HG03097 (cell line): ENCODE data around the gene TMEM222.
"Not testable (repeated sequence)": the region's sequence is repeated elsewhere in the genome, so short reads cannot be mapped to it uniquely, and the experiment has no call there.

Experiments
- ATAC-seq: cut with Tn5 transposase; IDR thresholded peaks from one replicate; pipeline ENCODE4 v1.9.1; 2021; ENCODE audit not compliant: unreplicated experiment, low FRiP score

Gene TMEM222, protein sequence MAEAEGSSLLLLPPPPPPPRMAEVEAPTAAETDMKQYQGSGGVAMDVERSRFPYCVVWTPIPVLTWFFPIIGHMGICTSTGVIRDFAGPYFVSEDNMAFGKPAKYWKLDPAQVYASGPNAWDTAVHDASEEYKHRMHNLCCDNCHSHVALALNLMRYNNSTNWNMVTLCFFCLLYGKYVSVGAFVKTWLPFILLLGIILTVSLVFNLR

DNA sequence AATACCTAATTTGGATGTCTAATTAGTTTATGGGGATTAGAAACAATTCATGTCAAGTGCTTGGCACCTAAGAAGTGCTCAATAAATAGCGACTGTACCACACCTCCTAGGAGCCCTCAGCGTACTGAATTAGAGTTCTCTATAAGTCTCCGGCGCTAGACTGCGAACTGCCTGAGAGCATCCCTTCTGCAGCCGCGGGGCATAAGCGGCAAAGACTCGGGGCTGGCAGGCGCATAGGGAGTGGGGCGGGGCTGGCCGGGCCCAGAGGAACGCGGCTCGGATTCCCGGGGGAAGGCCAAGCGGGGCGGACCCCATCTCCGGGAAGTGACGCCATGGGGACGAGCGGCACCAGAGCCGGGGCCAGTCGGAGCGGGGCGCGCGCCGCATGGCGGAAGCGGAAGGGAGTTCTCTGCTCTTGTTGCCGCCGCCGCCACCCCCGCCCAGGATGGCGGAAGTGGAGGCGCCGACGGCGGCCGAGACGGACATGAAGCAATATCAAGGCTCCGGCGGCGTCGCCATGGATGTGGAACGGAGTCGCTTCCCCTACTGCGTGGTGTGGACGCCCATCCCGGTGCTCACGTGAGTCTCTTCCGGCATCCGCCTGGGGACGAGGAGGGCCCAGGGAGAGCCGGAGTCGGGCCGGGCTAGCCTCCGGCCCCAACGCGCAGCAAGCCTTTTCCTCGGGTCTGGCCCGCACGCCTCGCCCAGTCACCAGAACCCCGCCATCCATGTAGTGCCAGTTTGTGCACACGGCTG lies at the start of gene TMEM222:
TSS of gene TMEM222 (plus strand) at position 351 of the 756 bp plus-strand sequence. CDS start at position 386, 35 bp downstream.
- peak; percentile 88 for ATAC-seq

DNA sequence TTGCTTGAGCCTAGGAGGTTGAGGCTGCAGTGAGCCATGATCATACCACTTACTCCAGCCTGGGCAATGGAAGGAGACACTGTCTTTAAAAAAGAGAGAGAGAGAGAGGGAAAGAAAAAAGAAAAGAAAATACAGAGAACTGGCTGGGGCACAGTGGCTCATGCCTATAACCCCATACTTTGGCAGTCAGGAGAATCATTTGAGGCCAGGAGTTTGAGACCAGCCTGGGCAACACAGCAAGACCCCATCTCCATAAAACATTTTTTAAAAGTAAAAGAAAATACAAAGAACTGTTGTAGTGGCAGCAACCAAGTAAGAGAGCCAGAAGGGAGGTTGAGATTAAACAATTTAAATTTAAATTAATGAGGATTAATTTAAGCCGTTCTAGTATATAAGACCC lies 47.8 kb upstream of the TMEM222 start:
- no peak for ATAC-seq

DNA sequence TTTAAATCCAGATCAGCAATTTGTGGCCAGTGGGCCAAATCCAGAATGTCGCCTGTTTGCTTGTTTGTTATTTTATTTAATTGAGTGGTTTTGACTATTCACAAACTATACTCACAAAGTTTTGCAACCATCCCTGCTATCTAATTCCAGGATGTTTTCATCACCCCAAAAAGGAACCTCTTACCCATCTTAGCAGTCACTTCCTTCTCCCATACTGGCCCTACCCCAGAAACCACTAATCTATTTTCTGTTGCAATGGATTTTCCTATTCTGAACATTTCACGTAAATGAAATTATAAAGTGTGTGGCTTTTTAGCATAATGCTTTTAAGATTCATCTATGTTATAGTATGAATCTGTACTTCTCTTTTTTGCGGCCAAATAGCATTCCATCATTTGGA lies 46.3 kb upstream of the TMEM222 start:
- ATAC-seq = no peak

DNA sequence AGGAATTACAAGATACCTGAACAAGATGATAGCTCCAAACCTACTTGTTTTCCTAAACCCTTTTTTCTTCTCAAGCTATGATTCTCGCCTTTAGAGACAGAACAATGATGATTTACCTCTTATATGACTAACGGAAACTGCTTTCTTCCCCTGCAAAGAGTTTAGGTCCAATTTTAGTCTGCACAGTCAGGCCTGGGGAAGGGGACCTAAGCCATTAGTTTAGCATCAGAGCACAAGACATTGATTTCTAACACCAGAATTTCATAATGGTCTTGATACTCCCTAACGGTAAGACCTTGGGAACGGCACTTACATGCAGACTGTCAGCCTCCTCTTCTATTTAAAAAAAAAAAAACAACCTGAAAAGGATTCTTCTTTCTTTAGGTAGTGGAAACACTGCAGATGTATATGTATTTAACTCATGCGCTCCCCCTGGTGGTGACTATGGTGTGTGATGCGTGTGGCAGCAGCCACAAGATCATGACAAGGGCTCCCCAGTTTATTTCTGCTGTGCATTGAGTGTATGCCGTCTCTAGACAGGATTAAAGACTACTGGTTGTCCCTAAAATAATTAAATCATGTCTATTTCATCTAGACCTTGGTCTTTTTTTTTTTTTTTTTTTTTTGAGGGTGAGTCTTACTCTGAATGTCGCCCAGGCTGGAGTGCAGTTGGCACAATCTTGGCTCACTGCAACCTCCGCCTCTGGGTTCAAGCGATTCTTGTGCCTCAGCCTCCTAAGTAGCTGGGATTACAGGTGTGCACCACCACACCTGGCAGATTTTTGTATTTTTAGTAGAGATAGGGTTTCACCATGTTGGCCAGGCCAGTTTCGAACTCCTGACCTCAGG lies 37.3 kb upstream of the TMEM222 start:
- no peak for ATAC-seq

DNA sequence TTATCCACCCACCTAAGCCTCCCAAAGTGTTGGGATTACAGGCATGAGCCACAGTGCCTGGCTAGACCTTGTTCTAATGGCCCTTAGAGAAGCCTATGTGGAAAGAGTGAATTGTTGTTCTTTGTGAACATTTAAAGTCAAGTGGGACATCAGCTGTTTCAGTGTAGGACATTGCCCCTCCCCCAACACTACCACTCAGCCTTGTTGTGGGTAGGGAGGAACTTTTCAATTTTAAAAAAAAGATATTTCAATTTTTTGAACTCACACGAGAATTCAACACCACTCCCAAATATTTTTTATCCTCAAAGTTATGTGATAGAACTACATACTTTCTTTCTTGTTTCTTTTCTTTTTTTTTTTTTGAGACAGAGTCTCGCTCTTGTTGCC lies 36.7 kb upstream of the TMEM222 start:
- no peak for ATAC-seq

DNA sequence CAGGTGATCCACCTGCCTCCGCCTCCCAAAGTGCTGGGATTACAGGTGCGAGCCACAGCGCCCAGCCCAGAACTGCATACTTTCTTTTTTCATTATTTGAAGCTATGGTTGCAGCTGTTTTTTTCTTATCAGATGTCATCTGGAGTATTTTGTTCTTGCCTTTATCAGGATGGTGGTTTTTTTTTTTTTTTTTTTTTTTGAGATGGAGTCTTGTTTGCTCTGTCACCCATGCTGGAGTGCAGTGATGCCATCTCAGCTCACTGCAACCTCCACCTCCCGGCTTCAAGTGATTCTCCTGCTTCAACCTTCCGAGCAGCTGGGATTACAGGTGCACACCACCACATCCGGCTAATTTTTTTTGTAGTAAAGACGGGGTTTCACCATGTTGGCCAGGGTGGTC lies 36.1 kb upstream of the TMEM222 start:
- not testable (repeated sequence) for ATAC-seq

DNA sequence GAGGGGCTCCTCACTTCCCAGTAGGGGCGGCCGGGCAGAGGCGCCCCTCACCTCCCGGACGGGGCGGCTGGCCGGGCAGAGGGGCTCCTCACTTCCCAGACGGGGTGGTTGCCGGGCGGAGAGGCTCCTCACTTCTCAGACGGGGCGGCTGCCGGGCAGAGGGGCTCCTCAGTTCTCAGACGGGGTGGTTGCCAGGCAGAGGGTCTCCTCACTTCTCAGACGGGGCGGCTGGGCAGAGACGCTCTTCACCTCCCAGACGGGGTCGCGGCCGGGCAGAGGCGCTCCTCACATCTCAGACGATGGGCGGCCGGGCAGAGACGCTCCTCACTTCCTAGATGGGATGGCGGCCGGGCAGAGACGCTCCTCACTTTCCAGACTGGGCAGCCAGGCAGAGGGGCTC lies 32.8 kb upstream of the TMEM222 start:
- ATAC-seq = not testable (repeated sequence)

DNA sequence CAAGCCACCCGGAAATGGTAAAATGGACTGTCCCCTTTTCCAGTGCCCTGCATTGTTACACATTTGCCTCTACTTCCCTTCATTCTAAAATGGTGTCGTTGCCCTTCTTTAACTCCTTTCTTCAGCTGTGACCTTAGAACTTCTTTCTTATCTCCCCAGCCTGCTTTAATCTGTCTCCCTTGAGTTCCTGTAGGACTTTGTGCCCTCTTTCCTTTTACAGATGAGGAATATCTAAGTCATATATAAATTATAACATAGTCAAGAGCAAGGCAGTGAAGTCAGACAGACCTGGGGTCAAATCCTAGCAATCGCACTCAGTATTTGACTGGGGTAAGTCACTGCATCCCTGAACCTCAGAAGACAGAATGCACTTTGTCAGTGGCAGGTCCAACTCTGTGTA lies 31.4 kb upstream of the TMEM222 start:
- ATAC-seq = no peak

DNA sequence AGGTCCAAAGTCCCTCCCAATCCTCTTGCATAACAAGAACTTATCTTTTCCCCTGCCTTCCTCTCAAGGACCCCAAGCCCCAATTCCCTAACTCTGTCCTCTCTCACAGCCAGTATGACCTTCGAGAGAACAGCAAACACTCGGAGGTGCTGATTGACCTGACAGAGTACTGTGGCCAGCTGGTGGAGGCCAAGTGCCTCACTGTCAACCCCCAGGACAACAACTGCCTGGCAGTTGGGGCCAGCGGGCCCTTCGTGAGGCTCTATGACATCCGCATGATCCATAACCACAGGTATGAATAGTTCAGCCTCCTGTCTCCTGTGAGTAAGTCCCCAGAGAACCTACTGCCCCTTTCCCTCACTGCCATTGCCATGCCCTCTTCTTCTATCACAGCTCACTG lies 29.9 kb upstream of the TMEM222 start:
- ATAC-seq = no peak

DNA sequence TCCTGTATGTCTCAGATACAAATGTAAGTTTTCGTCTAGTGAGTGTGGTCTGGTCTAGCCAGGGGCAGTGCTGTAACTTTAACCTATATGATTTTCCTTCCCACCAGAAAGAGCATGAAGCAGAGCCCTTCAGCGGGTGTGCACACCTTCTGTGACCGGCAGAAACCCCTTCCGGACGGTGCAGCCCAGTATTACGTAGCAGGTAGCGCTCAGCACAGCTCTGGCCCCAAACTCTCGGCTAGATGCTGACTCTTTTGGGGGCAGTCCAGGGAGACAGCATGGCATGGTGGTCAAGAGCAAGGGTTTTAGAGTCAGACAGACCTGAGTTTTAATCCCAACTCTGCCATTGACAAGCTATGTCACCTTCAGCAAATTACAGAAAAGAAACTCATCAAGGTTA lies 28.0 kb upstream of the TMEM222 start:
- ATAC-seq = no peak

DNA sequence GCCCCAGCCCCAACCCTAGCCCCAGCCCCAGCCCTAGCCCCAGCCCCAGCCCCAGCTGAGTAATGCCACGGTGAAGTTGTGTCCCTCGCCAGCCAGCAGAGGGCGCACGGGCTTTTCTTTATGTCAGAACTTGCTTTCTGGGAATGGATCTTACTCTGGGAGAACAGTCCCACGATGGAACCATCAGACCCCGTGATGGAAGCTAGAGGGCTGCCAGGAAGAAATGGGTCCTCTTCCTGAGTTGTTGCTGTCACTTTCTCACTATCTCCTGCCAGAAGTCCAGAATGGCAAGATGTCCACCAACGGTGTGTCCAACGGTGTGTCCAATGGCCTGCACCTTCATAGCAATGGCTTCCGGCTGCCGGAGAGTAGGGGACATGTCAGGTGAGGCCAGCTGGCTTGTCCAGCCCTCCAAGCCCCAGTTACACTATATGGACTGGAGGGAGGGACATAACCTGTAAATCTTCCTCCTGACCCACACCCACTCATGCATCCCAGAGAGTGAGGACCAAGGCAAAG lies 25.1 kb upstream of the TMEM222 start:
- ATAC-seq = no peak

DNA sequence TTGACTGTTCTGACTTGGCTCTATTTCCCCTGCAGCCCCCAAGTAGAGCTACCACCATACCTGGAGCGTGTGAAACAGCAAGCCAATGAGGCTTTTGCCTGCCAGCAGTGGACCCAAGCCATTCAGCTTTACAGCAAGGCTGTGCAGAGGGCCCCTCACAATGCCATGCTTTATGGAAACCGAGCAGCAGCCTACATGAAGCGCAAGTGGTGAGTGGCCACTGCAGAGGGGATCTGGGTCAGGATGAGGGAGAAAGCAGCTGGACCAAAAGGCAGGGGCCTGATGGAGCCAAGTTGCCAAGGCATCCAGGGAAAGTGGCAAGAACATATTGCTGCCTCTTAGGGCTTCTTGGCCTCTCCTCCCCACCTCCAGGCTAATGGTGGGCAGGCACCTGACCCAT lies 24.1 kb upstream of the TMEM222 start:
- ATAC-seq = no peak

DNA sequence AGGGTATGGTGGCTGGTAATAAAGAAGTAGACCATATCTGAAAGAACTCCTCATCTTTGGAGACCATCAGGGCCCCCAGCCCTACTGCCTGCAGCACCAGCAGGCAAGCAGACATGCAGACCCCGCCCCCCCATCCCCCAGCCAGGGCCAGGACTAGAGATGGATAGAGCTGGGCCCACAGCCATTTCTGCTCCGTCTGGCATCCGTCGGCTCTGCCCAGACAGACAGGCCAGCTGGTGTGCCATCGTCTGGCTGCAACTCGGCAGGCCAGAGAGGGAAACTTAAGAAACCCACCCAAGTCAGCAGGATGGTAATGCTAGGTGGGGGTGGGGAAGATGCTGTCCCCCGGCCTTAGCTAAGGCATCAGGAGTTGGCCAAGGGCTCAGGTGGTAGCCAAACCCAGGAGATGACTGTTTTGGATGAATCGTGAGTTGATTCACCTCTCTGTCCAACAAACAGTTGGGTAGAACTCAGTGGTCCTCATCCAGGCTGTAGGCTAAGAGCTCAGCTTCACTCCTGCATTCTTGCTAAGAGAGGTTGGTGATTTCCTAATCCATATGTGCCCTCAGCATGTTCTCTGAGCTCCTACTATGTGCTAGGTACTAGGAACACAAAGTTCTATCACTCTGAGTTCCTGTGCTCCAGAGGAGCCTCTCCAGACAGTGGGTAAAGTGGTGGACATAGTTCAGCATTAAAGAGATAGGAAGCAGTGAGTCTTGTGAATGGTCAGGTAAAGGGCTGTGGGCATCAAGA lies 23.2 kb upstream of the TMEM222 start:
- ATAC-seq = no peak

DNA sequence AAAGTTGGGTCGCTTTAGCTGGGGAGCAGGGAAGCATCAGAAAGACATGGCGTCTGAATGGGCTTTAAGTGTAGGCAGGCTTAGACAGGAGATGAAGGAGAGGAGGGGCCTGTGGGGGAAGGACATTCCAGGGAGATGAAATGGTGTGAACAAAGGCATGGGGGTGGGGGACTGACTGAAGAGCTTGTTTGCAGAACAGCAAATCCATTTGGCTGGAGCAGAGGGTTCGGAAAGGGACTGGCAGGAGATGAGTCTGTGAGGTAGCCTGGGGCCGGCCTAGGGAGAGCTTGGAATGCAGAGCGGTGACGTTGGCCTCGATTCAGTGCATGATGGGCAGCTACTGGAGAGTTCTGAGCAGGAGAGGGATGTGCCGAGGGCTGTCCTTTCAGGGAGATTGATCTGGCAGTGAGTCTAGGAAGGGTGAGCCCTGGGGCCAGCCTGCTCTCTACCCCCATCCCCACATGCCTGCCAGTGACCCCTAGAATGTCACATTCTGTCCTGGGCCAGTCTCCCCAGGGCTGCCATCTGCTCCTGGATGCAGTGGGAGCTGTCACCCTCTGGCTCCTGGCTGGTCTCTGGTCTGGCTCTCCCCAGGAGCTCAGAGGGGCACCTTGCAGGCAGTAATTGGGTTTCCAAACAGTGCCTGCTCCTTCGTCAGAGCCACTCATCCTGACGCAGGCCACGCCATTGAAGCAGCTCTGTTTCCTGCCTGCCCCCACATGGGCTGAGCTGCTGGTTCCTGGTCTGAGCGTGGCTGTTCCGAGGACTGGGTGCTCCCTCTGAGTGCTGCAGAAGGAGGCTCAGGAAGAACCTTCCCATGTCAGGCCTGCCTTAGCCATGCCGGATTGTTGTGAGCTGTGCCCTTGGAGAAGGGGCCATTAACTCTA lies 22.3 kb upstream of the TMEM222 start:
- ATAC-seq = no peak

DNA sequence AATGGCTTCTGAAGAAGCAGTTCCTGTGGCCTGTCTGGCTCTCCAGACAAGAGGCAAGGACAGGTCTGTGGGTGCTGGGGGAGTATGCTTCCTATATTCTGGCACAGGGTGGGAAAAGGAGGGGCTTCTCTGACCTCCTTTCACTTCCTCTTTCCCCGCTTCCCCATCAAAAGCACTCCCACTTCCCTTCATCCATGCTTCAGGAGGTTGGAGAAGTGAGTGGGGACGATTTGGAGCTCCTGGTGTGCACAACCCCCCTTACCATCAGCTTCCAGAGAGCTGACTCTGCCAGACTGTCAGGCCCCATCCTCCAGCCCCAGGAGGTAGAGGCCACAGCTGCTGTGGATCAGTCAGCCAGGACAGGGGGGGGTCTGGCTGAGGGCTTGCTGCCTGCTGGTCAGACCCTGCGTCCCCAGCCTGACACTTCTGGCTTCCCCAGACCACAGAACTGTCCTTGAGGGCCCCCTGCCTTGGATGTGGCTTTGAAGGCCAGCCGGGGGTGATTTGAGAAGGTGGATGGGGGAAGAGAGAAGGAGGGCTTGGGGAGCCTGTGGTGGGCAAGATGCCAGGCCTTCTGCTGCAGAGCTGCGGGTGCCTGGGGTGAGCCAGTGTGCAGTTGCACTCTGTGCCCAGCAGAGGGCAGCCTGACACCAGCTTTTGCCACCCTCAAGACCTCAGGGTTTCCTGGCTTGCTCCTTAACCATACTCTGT lies 21.5 kb upstream of the TMEM222 start:
- ATAC-seq = peak; percentile 70

DNA sequence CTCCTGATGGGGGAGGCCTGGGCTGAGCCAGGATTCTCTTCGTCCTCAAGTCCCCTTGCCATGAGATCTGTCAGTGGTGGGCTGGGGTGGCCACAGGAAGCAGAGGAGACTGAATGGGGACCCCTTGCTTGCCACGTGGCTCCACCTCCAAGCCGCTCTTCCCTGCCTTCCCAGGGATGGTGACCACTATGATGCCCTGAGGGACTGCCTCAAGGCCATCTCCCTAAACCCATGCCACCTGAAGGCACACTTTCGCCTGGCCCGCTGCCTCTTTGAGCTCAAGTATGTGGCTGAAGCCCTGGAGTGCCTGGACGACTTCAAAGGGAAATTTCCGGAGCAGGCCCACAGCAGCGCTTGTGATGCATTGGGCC lies 20.9 kb upstream of the TMEM222 start:
- no peak for ATAC-seq

DNA sequence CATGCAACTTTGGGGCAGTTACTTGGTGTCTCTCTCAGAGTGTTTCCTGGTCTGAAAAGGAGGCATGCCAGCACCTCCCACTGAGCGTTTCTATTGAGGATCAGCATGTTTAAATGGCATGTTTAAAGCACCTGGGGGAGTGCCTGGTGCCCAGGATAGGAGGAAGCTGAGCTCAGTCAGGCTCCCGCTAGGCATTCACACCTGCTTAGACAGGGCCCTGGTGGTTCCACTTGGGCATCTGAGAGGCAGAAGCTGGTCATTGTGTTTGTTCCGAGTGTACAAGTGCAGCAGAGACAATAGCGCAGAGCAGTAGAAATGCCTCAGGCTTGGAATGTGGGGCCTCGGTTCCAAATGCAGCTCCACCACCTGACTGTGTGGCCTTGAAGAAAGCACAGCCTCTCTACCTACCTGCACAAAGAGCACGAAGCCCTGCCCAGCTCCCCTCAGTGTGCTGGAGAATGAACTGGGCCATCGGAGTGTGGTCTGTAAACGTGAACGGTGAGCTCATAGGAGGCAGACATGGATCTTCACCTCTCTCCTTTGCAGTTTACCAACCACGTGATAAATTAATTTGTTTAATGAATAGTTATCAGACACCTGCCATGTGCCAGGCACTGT lies 20.3 kb upstream of the TMEM222 start:
- ATAC-seq = no peak

DNA sequence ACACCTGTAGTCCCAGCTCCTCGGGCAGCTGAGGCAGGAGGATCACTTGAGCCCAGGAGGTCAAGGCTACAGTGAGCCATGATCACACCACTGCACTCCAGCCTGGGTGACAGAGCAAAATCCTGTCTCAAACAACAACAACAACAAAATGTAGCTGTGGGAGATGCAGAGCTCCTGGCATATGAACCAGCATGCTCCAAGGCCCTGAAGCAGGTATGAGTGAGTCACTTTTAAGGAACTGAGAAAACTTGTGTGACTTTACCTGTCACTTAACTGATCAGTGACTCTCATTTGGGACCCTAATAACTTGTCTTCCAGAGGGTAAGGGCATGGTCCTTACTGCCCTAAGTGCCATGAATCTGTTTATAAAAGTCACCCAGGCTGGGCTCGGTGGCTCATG lies 19.4 kb upstream of the TMEM222 start:
- no peak for ATAC-seq

DNA sequence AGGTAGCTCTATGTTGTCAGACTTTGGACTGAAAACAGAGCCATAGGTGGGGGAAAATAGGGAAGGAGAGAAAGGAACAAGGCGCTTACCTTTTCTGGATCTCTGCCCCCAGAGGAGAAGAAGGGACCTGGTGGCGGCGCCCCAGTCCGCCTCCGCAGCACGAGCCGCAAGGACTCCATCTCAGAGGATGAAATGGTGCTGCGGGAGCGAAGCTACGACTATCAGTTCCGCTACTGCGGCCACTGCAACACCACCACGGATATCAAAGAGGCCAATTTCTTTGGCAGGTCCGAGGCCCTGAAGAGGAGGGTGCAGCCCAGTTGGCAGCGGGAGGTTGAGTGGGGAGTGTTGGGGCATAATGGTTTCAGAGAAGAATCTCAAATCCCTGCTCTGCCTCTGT lies 18.5 kb upstream of the TMEM222 start:
- ATAC-seq = no peak
